HepG2 (cell line): ENCODE measurements around the gene RAB3D. TPM values are rescaled to one million over a fixed set of nuclear protein-coding genes. Genes with fewer than 3 reads are reported as not detected.

Source experiments
- ATAC-seq: fragments of 200-7000 bp; cut with Tn5 transposase; 3 replicates; pipeline ENCODE4 v1.9.1; 2020; ENCODE audit warnings: mild to moderate bottlenecking, moderate library complexity
- BruUV-seq: library from RNA; stranded (reverse); fragments of 400-500 nt; replicated peaks from 2 replicates; lab custom pipeline; 2021; lab: Mats Ljungman, UMichigan
- CTCF ChIA-PET: fragments of 300-600 bp; formaldehyde crosslinking; extraction: SDS; loops from one replicate; lab custom pipeline; 2021; ENCODE audit warnings: low total read pairs, inconsistent platforms, low intra/inter-chr PET ratio; lab: Yijun Ruan, JAX
- POLR2A ChIA-PET: fragments of 350-600 bp; sonication (Branson Sonifier 250); formaldehyde crosslinking; loops from one replicate; lab custom pipeline; 2020; ENCODE audit warnings: antibody characterized with exemption, inconsistent platforms; lab: Yijun Ruan, JAX
- DNase-seq: peaks from one replicate; pipeline ENCODE4 v3.0.0-alpha.2; 2015; ENCODE audit warnings: low spot score
- FAIRE-seq: peaks from 3 replicates; lab custom pipeline; 2011; peaks lifted over from hg19 to GRCh38; lab: Jason Lieb, UNC
- H2AFZ ChIP-seq: one replicate; pipeline ENCODE4 v1.6.1; 2011; ENCODE audit warnings: low read length, inconsistent platforms
- H3K27ac ChIP-seq: fragments of 300-600 bp; 3 replicates; pipeline ENCODE4 v1.8.0; 2011; ENCODE audit warnings: mixed run types, mild to moderate bottlenecking, mixed read lengths, low read length, inconsistent platforms; ENCODE audit not compliant: insufficient read depth; ENCODE audit errors: extremely low read length
- H3K27me3 ChIP-seq, 2 experiments: fragments of 200-600 bp in 1 of 2; 2 replicates in 1 of 2; 3 replicates in 1 of 2; pipeline versions ENCODE4 v1.6.0 to v1.8.0; 2011; ENCODE audit warnings: low read length in 2 of 2, mild to moderate bottlenecking in 2 of 2, moderate library complexity in 2 of 2, inconsistent platforms in 1 of 2; ENCODE audit not compliant: insufficient read depth in 2 of 2, control insufficient read depth in 1 of 2
- H3K36me3 ChIP-seq, 2 experiments: fragments of 200-600 bp in 1 of 2; replicated peaks in 1 of 2; 2 replicates in 1 of 2; 3 replicates in 1 of 2; pipeline versions ENCODE4 v1.5.1 to v1.8.0; 2011; ENCODE audit warnings: low read length in 2 of 2, inconsistent platforms in 1 of 2; ENCODE audit not compliant: insufficient read depth in 2 of 2, control insufficient read depth in 1 of 2
- H3K4me1 ChIP-seq: 2 replicates; pipeline ENCODE4 v1.5.1; 2012; ENCODE audit warnings: low read length, inconsistent platforms; ENCODE audit not compliant: insufficient read depth
- H3K4me2 ChIP-seq: 2 replicates; pipeline ENCODE4 v1.6.0; 2011; ENCODE audit warnings: low read depth, low read length, inconsistent platforms
- H3K4me3 ChIP-seq, 3 experiments: fragments of 200-600 bp in 1 of 3; sonication (generic), shearing (Covaris generic) in 1 of 3; replicated peaks in 1 of 3; 2 replicates each; pipeline ENCODE4 v1.5.1; 2011 to 2016; ENCODE audit warnings: low read length in 3 of 3, inconsistent platforms in 2 of 3, low read depth in 2 of 3, mild to moderate bottlenecking in 2 of 3, control low read depth in 1 of 3, mixed read lengths in 1 of 3; ENCODE audit not compliant: insufficient read depth in 1 of 3
- H3K79me2 ChIP-seq: one replicate; pipeline ENCODE4 v1.6.1; 2011; ENCODE audit warnings: low read length, inconsistent platforms; ENCODE audit not compliant: insufficient read depth
- H3K9ac ChIP-seq: 2 replicates; pipeline ENCODE4 v1.6.0; 2011; ENCODE audit warnings: mild to moderate bottlenecking, low read depth, low read length, inconsistent platforms; ENCODE audit not compliant: insufficient read depth
- H3K9me3 ChIP-seq: 2 replicates; pipeline ENCODE4 v1.5.1; 2012; ENCODE audit warnings: mild to moderate bottlenecking, low read length
- H4K20me1 ChIP-seq: 2 replicates; pipeline ENCODE4 v1.6.0; 2011; ENCODE audit warnings: inconsistent platforms, mild to moderate bottlenecking, low read length, moderate library complexity; ENCODE audit not compliant: insufficient read depth
- HNF1B ChIP-seq: sonication (generic); formaldehyde crosslinking; IDR thresholded peaks from 2 replicates; pipeline ENCODE4 v1.5.1; 2020; ENCODE audit warnings: mild to moderate bottlenecking, moderate library complexity, missing genetic modification reagents
- POLR2A ChIP-seq, 2 experiments: IDR thresholded peaks; 2 replicates each; pipeline ENCODE4 v1.6.1; 2011; ENCODE audit warnings: low read depth in 2 of 2, low read length in 2 of 2, mild to moderate bottlenecking in 1 of 2, moderate library complexity in 1 of 2; ENCODE audit not compliant: insufficient read depth in 1 of 2
- RARG ChIP-seq: sonication (generic); formaldehyde crosslinking; IDR thresholded peaks from 2 replicates; pipeline ENCODE4 v1.4.0; 2020; ENCODE audit warnings: low read depth, mild to moderate bottlenecking, missing genetic modification reagents
- SNAI1 ChIP-seq: sonication (generic); formaldehyde crosslinking; IDR thresholded peaks from 2 replicates; pipeline ENCODE4 v1.5.0; 2020; ENCODE audit warnings: mild to moderate bottlenecking, missing genetic modification reagents, borderline replicate concordance
- SOX5 ChIP-seq: IDR thresholded peaks from 2 replicates; pipeline ENCODE4 v1.6.1; 2016; ENCODE audit warnings: borderline replicate concordance
- ZNF143 ChIP-seq: sonication (generic); formaldehyde crosslinking; IDR thresholded peaks from 2 replicates; pipeline ENCODE4 v1.4.0; 2020; ENCODE audit warnings: missing genetic modification reagents
- ZNF776 ChIP-seq: sonication (generic); formaldehyde crosslinking; IDR thresholded peaks from 2 replicates; pipeline ENCODE4 v1.4.0; 2020; ENCODE audit warnings: mild to moderate bottlenecking, missing genetic modification reagents
- WGBS: methylation state at CpG from one replicate; pipeline ENCODE4 v1.1.6; 2017; ENCODE audit warnings: low lambda C conversion rate; 5-methylcytosine and 5-hydroxymethylcytosine counted together
- in situ Hi-C: cut with HindIII; loops from 2 replicates; pipeline ENCODE4 v1.10.0; 2017; ENCODE audit warnings: low pct_unique_long_range_greater_than_20kb; ENCODE audit not compliant: extremely low pct_ligation_motif_present
- intact Hi-C: fragments of 100-400 bp; cut with micrococcal nuclease; formaldehyde crosslinking; loops from one replicate; pipeline ENCODE4 v1.10.0; 2022; ENCODE audit not compliant: unreplicated experiment
- polyA plus RNA-seq, 8 experiments: library from polyadenylated mRNA; depleted of rRNA in 3 of 8; stranded (reverse) in 7 of 8; unstranded in 1 of 8; fragments of >200 nt; fragmentation: Illumina TruSeq in 4 of 8; extraction: Trizol in 4 of 8; gene quantifications; 2 replicates each; pipeline versions ENCODE4 v1.2.1 to v1.2.3, GENCODE V29; 2011 to 2016; ENCODE audit warnings: low read depth in 4 of 8, missing spikeins in 1 of 8, mixed read lengths in 1 of 8; ENCODE audit not compliant: insufficient read depth in 1 of 8
- total RNA-seq, 5 experiments: library from RNA; depleted of rRNA; stranded (reverse); fragments of >200 nt; fragmentation: Illumina TruSeq; extraction: Trizol; gene quantifications; 2 replicates each; pipeline ENCODE4 v1.2.3, GENCODE V29; 2016; ENCODE audit warnings: low read depth in 1 of 5

Gene RAB3D
- total and polyA plus RNA-seq, 2 of the 13 experiments (the other 11 are each of a cell fraction or from before 2014, with no cell fraction given) = 2.0 to 16.1 TPM

DNA sequence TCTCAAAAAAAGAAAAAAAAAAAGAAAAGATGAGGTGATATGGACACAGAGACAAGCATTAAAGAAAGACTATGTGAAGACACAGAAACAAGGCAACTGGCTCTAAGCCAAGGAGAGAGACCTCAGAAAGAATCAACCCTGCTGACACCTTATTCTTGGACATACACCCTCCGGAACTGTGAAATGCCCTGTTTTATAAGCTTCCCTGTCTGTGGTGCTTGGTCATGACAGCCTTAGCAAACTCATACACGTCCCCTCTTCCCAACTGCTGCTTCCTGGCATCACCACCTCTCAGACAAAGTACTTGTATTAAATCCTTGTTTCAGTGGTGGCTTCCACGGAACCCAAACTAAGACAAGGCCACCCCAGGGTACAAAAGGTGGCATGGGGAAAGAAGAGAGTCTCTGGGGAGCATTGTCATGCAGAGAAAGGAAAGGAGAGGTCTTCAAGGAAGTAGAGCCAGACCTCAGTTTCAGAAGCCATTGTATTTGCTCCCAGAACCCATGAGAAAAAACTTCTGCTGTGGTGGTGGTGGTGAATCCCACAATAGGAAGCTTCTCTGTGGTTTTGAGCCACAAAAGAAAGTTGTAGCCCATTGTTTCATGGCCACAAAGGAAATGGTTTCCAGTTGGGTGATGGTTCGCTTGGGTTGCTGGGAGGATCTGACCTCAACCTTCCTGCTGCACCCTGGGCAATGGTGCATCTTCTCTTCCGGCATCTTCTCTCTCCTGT lies 59.8 kb downstream of the RAB3D start (continued):
- no peak for TF ChIP-seq HNF1B (CRISPR knock-in tag)
- no peak for TF ChIP-seq POLR2A (IDR thresholded peaks at IDR 0.05; ENCODE audit: insufficient read depth in 1 of 2, low read depth in 2 of 2, low read length in 2 of 2)
- TF ChIP-seq, all 625 proteins: peak for 0

DNA sequence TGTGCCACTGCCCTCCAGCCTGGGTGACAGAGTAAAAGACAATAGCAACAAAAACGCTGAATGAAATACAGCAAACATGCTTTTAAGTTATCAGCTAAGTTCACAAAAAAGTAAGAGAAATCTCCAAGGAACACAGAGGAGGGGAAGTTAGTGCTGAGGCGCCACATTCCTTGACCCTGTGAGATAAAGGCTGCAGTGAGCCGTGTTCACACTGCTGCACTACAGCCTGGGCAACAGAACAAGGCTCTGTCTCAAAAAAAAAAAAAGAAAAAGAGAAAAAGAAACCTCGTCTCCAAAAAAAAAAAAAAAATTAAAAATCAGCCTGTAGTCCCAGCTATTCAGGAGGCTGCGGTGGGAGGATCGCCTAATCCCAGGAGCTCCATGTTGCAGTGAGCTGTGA lies 60.8 kb downstream of the RAB3D start:
- no TSS peak for BruUV-seq
- no peak for DNase-seq
- Histone ChIP-seq H4K20me1 (no peaks in the 10 kb centered on the region), H3K4me2 (no peak overlapping the region), H3K36me3 (no peaks in the 10 kb centered on the region), H3K4me1 (peaks cover 22% of the 10 kb centered on the region), H3K27me3 (no peaks in the 10 kb centered on the region; a peak in 2 of 5 replicates), H3K79me2 (no peaks in the 10 kb centered on the region)
- in situ Hi-C loops = no loop called here
- no peak for ATAC-seq
- intact Hi-C loops = no loop called here
- TF ChIP-seq SOX5 (CRISPR knock-in tag) (no peak), ZNF776 (CRISPR knock-in tag) (no peak), SNAI1 (CRISPR knock-in tag) (no peak), RARG (no peak), ZNF143 (CRISPR knock-in tag) (no peak)
- TF ChIP-seq, all 625 proteins: peak for 0
- Histone ChIP-seq H3K27ac (no peak overlapping the region), H3K9me3 (no peaks in the 10 kb centered on the region), H3K9ac (no peak overlapping the region), H3K4me3 (no peak overlapping the region), H2AFZ (no peak overlapping the region)
- ChIA-PET CTCF (no interaction called here), POLR2A (no interaction called here)
- 42% methylated on average over 6 of the region's 6 CpGs for WGBS
- FAIRE-seq = no peak
